Measurements from ENCODE around the gene CLSTN3.

CLSTN3 gene

GRCh38 chr12:7091171-7091570 is 39.0 kb upstream of the CLSTN3 start:
- no peak overlapping the region for H3K27ac Mint-ChIP-seq
- peaks cover 21% of the 10 kb centered on the region for H3K27me3 Mint-ChIP-seq (ENCODE audit: low read depth, poor library complexity)
- H3K4me1 Mint-ChIP-seq, result peaks cover 27% of the 10 kb centered on the region
- no peak for DNase-seq
- TF ChIP-seq, protein P1, sequence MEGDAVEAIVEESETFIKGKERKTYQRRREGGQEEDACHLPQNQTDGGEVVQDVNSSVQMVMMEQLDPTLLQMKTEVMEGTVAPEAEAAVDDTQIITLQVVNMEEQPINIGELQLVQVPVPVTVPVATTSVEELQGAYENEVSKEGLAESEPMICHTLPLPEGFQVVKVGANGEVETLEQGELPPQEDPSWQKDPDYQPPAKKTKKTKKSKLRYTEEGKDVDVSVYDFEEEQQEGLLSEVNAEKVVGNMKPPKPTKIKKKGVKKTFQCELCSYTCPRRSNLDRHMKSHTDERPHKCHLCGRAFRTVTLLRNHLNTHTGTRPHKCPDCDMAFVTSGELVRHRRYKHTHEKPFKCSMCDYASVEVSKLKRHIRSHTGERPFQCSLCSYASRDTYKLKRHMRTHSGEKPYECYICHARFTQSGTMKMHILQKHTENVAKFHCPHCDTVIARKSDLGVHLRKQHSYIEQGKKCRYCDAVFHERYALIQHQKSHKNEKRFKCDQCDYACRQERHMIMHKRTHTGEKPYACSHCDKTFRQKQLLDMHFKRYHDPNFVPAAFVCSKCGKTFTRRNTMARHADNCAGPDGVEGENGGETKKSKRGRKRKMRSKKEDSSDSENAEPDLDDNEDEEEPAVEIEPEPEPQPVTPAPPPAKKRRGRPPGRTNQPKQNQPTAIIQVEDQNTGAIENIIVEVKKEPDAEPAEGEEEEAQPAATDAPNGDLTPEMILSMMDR (IDR thresholded peaks at IDR 0.05), result no peak
- no peaks in the 10 kb centered on the region for H3K9me3 Mint-ChIP-seq
- H3K36me3 Mint-ChIP-seq (ENCODE audit: low read depth), result no peaks in the 10 kb centered on the region
- no peak overlapping the region for H3K4me3 Mint-ChIP-seq

DNA sequence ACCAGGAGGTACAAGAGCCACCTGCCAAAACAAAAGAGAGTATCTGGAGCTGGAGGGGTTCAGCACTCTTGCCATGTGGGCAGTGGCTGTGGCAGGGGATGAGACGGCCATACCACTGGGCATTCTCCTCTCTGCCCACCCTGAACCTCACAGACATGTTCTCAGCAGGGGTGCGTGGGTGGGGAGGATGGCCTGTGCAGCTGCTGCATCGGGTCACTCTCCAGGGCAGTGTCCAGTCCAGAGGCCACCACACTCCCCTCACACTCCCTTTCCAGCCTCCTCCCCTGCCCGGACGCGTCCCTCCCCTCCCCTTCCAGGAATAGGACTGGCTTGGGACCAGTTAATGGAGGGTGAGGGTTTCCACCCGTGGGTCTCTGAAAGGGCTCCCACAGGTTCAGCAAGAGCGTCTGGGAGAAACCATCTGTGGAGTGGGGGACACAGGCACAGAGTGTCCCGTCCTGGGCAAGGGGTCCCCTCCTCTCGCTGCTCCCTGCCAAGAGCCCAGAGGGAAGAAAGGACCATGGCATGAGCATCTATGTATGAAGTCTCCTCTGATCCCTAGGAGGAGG is 38.4 kb upstream of the CLSTN3 start:
- no peak overlapping the region for H3K27ac Mint-ChIP-seq
- no peaks in the 10 kb centered on the region for H3K9me3 Mint-ChIP-seq
- no peaks in the 10 kb centered on the region for H3K36me3 Mint-ChIP-seq (ENCODE audit: low read depth)
- peaks cover 21% of the 10 kb centered on the region for H3K27me3 Mint-ChIP-seq (ENCODE audit: low read depth, poor library complexity)
- no peak for DNase-seq
- H3K4me3 Mint-ChIP-seq, result peak overlapping the region; percentile 75
- H3K4me1 Mint-ChIP-seq, result peaks cover 33% of the 10 kb centered on the region
- TF ChIP-seq, protein P1 (IDR thresholded peaks at IDR 0.05), result no peak

GRCh38 chr12:7092229-7092985 is 37.8 kb upstream of the CLSTN3 start, which contains the start of gene C1R:
C1R (minus strand) TSS chr12:7092445; CDS start chr12:7092388, 57 bp downstream.
- Mint-ChIP-seq H3K4me1 (peaks cover 39% of the 10 kb centered on the region), H3K9me3 (no peaks in the 10 kb centered on the region), H3K36me3 (ENCODE audit: low read depth) (no peaks in the 10 kb centered on the region), H3K4me3 (peak within 1 kb of the TSS; percentile 75), H3K27me3 (ENCODE audit: low read depth, poor library complexity) (peaks cover 17% of the 10 kb centered on the region), H3K27ac (no peak within 1 kb of the TSS)
- TF ChIP-seq, protein P1 (IDR thresholded peaks at IDR 0.05), result peak; percentile 87
- DNase-seq, result peak; percentile 77

GRCh38 chr12:7092986-7093460 is 37.1 kb upstream of the CLSTN3 start:
- H3K9me3 Mint-ChIP-seq, result no peaks in the 10 kb centered on the region
- no peak overlapping the region for H3K4me3 Mint-ChIP-seq
- H3K36me3 Mint-ChIP-seq (ENCODE audit: low read depth), result peaks cover 6% of the 10 kb centered on the region
- no peak overlapping the region for H3K27ac Mint-ChIP-seq
- DNase-seq, result no peak
- TF ChIP-seq, protein P1 (IDR thresholded peaks at IDR 0.05), result no peak
- peaks cover 16% of the 10 kb centered on the region for H3K27me3 Mint-ChIP-seq (ENCODE audit: low read depth, poor library complexity)
- H3K4me1 Mint-ChIP-seq, result peaks cover 43% of the 10 kb centered on the region

GRCh38 chr12:7093486-7093885 is 36.7 kb upstream of the CLSTN3 start:
- H3K4me3 Mint-ChIP-seq, result no peak overlapping the region
- H3K4me1 Mint-ChIP-seq, result peaks cover 43% of the 10 kb centered on the region
- no peak overlapping the region for H3K27ac Mint-ChIP-seq
- TF ChIP-seq, protein P1 (IDR thresholded peaks at IDR 0.05), result no peak
- H3K36me3 Mint-ChIP-seq (ENCODE audit: low read depth), result peaks cover 11% of the 10 kb centered on the region
- H3K9me3 Mint-ChIP-seq, result no peaks in the 10 kb centered on the region
- DNase-seq, result no peak
- H3K27me3 Mint-ChIP-seq (ENCODE audit: low read depth, poor library complexity), result peaks cover 15% of the 10 kb centered on the region
